Hypothalamus (tissue), 51 donors: ENCODE measurements around the gene ABCF3.

Experiments
- DNase-seq, 51 donors: peaks; one replicate each; lab custom pipeline; 2025; lab: John Stamatoyannopoulos, UW

ABCF3 gene

DNA sequence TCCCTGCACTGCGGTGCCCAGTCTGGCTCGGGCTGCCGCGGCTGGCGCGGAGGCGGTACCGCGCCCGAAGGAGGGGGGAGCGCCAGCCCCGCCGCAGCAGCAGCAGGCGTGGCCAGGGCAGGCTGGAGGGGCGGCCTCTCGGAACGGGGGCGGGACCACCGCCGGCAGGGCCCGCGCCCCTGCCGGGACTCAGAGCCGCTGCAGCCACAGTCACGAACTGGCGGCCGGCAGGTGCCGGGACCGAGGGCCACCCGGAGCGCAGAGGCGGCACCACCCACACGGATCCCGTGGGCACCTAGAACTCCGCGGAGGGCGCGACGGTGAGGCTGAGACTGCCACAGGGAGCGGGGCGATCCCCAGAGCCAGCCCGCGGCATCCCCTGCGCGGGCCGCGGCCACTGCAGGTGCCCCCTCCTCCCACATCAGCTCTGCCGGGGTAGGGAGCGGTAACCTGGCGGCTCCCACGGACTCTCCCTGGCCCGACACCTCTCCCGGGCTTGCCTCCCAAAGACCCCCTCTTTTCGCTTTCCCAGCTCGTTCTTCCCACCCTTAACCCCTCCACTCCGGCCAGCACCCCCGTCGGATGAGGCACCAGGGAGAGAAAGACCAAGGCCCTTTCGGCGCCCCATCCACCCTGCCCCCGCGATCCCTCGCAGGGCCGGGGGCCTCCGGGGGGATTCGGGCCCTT, 43.5 kb downstream of the ABCF3 start, which contains the start of gene VWA5B2:
Gene VWA5B2, plus strand, starts transcription at position 192 of the 687 bp plus-strand sequence. CDS start 944 bp downstream, outside the sequence.
- DNase-seq: peak in 28 of 51 donors; percentile 5 to 68 (median 28)

DNA sequence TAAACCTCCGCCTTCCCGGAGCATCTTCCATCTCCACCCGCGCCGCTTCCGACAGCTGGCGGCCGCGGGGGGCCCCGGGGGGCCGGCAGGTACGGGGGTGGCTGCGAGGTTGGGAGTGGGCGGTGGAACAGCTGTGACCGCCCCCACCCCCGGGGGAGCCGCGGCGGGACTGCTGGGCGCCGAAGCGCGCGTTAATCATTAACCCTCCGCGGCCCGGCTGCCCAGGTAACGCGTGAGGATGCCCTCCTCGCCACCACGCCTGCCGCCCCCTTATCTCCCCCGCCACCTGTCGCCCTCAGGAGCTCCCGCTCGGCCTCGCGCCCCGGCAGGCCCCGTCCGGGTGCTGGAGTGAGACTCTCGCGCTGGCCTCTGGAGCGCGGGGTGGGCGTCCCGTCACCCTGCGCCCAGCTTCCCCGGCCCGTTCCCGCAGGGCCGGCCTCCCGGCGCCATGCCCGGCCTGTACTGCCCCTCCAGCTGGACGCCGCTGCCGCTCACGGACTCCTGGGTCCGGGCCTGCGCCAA, 44.1 kb downstream of the ABCF3 start:
- DNase-seq: no peak

DNA sequence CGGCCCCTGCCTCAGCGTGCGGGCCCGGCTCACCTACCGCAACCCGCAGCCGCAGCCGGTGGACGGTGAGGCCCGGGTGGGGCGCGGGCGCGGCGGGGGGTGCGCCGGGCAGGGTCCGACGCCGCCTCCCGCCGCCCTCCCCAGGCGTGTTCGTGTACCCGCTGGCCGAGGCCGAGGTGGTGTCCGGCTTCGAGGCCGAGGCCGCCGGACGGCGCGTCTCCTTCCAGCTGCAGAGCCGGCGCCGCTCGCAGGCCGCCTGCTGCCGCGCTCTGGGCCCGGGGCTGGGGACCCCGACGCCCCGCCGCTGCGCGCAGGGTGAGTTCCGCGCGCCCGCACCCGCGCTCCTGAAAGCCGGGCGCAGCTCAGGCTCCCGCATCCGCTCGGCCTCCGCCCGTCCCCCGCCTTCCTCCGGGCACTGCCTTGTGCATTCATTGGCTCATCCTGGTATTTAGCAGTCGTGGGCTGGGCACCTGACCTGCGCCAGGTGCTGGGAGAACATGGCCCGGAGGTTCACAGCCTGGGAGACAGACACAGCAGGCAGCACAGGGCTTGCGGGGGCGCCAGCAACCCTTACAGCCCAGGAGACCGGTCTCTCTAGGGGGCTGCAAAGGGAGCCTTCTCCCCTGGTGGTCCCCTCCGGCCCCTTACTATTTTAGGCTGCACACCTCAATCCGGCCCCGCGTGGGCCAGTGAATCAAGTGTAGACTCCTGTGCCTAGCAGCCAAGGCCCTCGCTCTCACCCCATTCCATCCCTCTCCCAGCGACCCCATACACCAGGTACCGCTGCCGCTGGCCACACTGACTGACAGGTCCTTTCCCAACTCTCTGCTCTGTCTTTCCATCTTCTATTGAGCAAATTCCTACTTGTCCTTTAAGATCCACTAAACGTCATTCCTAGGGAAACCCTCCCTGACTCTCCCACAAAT, 44.9 kb downstream of the ABCF3 start:
- DNase-seq: peak in 5 of 51 donors; percentile 14 to 27 (median 16)

- DNase-seq: no peak
Observed at GRCh38 chr3:184231671-184232070, 45.7 kb downstream of the ABCF3 start.

GRCh38 chr3:184233127-184233843, 47.3 kb downstream of the ABCF3 start:
- no peak for DNase-seq

GRCh38 chr3:184234224-184234623, 48.2 kb downstream of the ABCF3 start:
- peak in 28 of 51 donors; percentile 4 to 66 (median 33) for DNase-seq

DNA sequence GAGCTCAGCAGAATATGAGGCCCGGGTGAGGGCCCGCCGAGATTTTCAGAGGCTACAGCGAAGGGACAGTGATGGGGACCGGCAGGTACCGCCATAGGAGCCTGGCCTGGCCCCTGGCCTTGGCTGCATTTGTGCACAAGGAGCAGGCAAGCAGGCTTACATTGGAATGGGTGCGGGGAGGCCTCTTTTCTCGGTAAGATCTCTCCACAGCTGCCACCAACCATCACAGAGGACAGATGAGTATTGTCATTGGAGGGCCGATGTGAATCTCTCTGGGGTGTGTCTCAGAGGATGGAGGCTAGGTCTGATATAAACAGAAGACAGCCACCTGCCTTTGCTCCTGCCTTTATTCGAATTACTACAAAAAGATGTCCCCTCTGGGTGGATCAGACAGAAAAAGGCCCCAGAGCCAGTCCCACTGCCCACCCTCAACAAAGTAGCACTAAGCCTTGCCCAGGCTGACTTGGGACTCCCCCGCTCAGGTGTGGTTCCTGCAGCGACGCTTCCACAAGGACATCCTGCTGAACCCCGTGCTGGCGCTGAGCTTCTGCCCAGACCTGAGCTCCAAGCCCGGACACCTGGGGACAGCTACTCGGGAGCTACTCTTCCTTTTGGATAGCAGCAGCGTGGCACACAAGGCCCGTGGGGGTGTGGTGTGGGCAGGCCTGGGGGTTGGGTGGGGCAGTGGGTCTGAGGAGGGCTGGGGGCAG, 48.8 kb downstream of the ABCF3 start:
- no peak for DNase-seq

GRCh38 chr3:184235381-184236032, 49.5 kb downstream of the ABCF3 start:
- DNase-seq: no peak

DNA sequence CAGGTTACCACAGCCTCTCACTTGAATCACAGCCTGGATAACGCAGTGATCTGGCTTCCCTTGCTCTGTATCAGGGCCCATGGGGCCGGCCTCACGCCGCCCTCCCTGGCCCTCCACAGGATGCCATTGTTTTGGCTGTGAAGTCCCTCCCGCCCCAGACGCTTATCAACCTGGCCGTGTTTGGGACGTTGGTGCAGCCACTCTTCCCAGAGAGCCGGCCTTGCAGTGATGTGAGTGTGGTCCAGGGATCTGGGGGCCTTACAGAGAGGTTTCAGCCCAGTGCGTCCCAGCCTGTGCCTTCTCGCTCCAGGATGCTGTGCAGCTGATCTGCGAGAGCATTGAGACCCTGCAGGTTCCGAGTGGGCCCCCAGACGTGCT, 50.0 kb downstream of the ABCF3 start:
- no peak for DNase-seq

GRCh38 chr3:184236636-184237035, 50.6 kb downstream of the ABCF3 start:
- DNase-seq: no peak

DNA sequence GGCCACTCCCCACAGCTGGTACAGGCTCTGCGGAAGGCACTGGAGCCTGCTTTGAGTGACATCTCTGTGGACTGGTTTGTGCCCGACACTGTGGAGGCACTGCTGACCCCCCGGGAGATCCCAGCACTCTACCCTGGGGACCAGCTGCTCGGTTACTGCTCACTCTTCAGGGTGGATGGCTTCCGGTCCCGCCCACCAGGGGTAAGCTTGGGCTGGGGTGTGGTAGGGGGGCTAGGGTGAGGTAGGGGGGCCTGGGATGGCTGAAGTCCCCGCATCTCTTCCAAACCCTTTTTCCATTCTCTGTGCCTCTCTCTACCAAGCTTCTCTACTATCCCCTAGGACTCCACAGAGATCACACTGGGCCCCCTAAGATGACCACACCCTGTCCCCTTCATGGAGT, 51.2 kb downstream of the ABCF3 start:
- no peak for DNase-seq

GRCh38 chr3:184237807-184238206, 51.8 kb downstream of the ABCF3 start:
- DNase-seq: no peak

DNA sequence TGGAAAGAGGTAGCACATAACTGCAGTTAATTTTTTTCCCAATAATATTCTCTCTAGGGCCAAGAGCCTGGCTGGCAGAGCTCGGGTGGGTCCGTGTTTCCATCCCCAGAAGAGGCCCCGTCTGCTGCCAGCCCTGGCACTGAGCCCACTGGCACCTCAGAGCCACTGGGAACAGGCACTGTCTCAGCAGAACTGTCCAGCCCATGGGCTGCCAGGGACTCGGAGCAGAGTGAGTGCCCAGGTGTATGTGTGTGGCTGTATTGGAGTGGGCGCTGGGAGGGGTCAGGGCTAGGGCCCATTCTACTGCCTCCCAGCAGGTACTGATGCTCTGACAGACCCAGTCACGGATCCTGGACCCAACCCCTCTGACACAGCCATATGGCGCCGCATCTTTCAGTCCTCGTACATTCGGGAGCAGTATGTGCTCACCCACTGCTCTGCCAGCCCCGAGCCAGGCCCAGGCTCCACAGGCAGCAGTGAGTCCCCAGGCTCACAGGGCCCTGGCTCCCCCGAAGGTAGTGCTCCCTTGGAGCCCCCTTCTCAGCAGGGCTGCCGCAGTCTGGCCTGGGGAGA, 52.3 kb downstream of the ABCF3 start:
- no peak for DNase-seq

GRCh38 chr3:184239221-184239620, 53.2 kb downstream of the ABCF3 start:
- no peak for DNase-seq

- no peak for DNase-seq
Observed at GRCh38 chr3:184239708-184240107, 53.7 kb downstream of the ABCF3 start.

DNA sequence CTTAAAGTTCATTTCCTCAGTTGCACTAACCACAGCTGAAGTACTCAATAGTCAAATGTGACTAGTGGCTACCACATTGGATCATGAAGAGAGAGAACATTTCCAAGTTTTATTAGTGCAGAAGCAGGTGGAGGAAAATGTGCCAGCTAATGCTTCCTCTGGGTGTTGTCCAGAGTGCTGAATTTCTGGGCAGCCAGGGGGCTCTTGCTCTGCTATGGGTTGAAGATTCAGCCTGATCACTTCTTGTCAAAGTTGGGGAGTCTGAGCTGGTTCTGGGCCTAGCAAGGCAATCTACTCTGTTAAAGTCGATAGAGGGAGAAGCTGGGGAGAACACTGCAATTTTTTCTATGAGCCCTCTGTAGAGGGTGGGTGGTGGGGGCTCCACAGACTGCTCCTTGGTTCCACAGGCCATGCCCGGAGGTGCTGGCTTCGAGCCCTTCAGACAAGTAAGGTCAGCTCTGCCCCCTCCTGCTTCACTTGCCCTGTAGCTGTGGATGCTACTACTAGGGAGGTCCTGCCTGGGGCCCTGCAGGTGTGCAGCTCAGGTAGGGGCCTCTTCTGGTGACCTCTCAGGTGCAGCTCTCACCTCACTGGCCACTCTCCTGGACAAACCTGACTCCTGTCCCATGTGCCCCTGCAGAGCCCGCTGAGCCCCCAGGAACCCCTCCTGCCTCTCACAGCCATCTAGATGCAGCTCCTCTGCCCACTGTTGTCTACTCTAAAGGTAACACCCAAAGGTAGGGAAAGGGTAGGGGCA, 54.6 kb downstream of the ABCF3 start:
- no peak for DNase-seq

DNA sequence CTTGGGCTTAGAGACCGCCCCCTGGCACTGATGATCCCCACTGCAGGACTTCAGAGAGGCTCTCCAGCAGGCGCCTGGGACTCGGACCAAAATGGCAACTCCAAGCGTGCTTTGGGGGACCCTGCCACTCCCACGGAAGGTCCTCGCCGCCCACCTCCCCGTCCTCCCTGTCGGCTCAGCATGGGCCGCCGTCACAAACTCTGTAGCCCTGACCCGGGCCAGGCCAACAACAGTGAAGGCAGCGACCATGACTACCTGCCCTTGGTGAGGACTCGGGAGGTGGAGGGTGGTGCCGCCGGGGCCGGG, 55.1 kb downstream of the ABCF3 start:
- DNase-seq: no peak

GRCh38 chr3:184241447-184242296, 55.7 kb downstream of the ABCF3 start:
- no peak for DNase-seq
